GM23338 (cell line): ENCODE results near the gene POLR2L. TPM values are rescaled to one million over a fixed set of nuclear protein-coding genes. Genes with fewer than 3 reads are reported as not detected.

Source experiments
- ATAC-seq: fragments of 200-7000 bp; cut with Tn5 transposase; 3 replicates; pipeline ENCODE4 v1.9.1; 2020
- DNase-seq: peaks from one replicate; pipeline ENCODE4 v3.0.0-alpha.2; 2015; ENCODE audit warnings: low spot score
- H2AFZ ChIP-seq: fragments of 200-600 bp; sonication (generic); 2 replicates; pipeline ENCODE4 v1.8.0; 2016; ENCODE audit warnings: antibody characterized with exemption, mild to moderate bottlenecking, moderate library complexity
- H3F3A ChIP-seq: fragments of 200-600 bp; sonication (generic); replicated peaks from 2 replicates; pipeline ENCODE4 v1.8.0; 2017; ENCODE audit warnings: antibody characterized with exemption, mixed run types, low read depth
- H3K27ac ChIP-seq: fragments of 200-600 bp; sonication (generic); 2 replicates; pipeline ENCODE4 v1.6.1; 2016; ENCODE audit warnings: low read depth
- H3K27me3 ChIP-seq: fragments of 200-600 bp; sonication (generic); 2 replicates; pipeline ENCODE4 v1.8.0; 2016; ENCODE audit warnings: mild to moderate bottlenecking, mixed run types, moderate library complexity; ENCODE audit not compliant: insufficient read depth
- H3K36me3 ChIP-seq: fragments of 200-600 bp; sonication (generic); 2 replicates; pipeline ENCODE4 v1.8.0; 2016; ENCODE audit warnings: mild to moderate bottlenecking; ENCODE audit not compliant: insufficient read depth
- H3K4me1 ChIP-seq: fragments of 200-600 bp; sonication (generic); 2 replicates; pipeline ENCODE4 v1.8.0; 2016; ENCODE audit warnings: mild to moderate bottlenecking, moderate library complexity; ENCODE audit not compliant: insufficient read depth
- H3K4me2 ChIP-seq: fragments of 200-600 bp; sonication (generic); 2 replicates; pipeline ENCODE4 v1.7.1; 2017; ENCODE audit warnings: mixed run types
- H3K4me3 ChIP-seq: fragments of 200-600 bp; sonication (generic); 2 replicates; pipeline ENCODE4 v1.6.1; 2016; ENCODE audit warnings: mixed run types
- H3K79me2 ChIP-seq: fragments of 200-600 bp; sonication (generic); replicated peaks from 2 replicates; pipeline ENCODE4 v1.8.0; 2017; ENCODE audit warnings: mild to moderate bottlenecking; ENCODE audit not compliant: insufficient read depth
- H3K9me2 ChIP-seq: fragments of 200-600 bp; sonication (generic); 2 replicates; pipeline ENCODE4 v1.8.0; 2017; ENCODE audit not compliant: insufficient read depth
- H4K20me1 ChIP-seq: fragments of 200-600 bp; sonication (generic); replicated peaks from 2 replicates; pipeline ENCODE4 v1.8.0; 2017; ENCODE audit warnings: mild to moderate bottlenecking; ENCODE audit not compliant: insufficient read depth
- H3K27ac Mint-ChIP-seq: 2 replicates; pipeline ENCODE4 v1.8.0; 2020; ENCODE audit warnings: inconsistent platforms, mild to moderate bottlenecking, moderate library complexity, mixed read lengths
- H3K27me3 Mint-ChIP-seq: 3 replicates; pipeline ENCODE4 v1.8.0; 2022; ENCODE audit warnings: low read depth, mild to moderate bottlenecking, moderate library complexity, mixed read lengths, inconsistent platforms; ENCODE audit not compliant: insufficient read depth, poor library complexity
- H3K36me3 Mint-ChIP-seq: 3 replicates; pipeline ENCODE4 v1.8.0; 2021; ENCODE audit warnings: low read depth, mild to moderate bottlenecking, inconsistent platforms, moderate library complexity, mixed read lengths
- H3K4me1 Mint-ChIP-seq: 3 replicates; pipeline ENCODE4 v1.8.0; 2020; ENCODE audit warnings: mild to moderate bottlenecking, inconsistent platforms, mixed read lengths
- H3K4me3 Mint-ChIP-seq: 3 replicates; pipeline ENCODE4 v1.8.0; 2021; ENCODE audit warnings: moderate library complexity, mild to moderate bottlenecking, inconsistent platforms, mixed read lengths
- H3K9me3 Mint-ChIP-seq: 3 replicates; pipeline ENCODE4 v1.8.0; 2020; ENCODE audit warnings: moderate library complexity, mild to moderate bottlenecking, inconsistent platforms, mixed read lengths
- CREB1 ChIP-seq: fragments of 250-450 bp; sonication (Bioruptor Pico); IDR thresholded peaks from 2 replicates; pipeline ENCODE4 v1.5.0; 2020; ENCODE audit warnings: low read depth, mild to moderate bottlenecking, moderate library complexity
- EZH2 ChIP-seq: fragments of 200-600 bp; sonication (generic); IDR thresholded peaks from one replicate; pipeline ENCODE4 v1.8.0; 2017; ENCODE audit warnings: antibody characterized with exemption, mild to moderate bottlenecking, low read depth; ENCODE audit not compliant: unreplicated experiment
- EZH2phosphoT487 ChIP-seq: fragments of 200-600 bp; sonication (generic); IDR thresholded peaks from one replicate; pipeline ENCODE4 v1.8.1; 2018; ENCODE audit warnings: antibody characterized with exemption; ENCODE audit not compliant: unreplicated experiment
- JUNB ChIP-seq: IDR thresholded peaks from one replicate; pipeline ENCODE4 v1.6.1; 2016; ENCODE audit warnings: antibody characterized with exemption; ENCODE audit not compliant: unreplicated experiment
- NANOG ChIP-seq: IDR thresholded peaks from 2 replicates; pipeline ENCODE4 v1.6.1; 2016; ENCODE audit warnings: antibody characterized with exemption, borderline replicate concordance
- STAT1 ChIP-seq: IDR thresholded peaks from one replicate; pipeline ENCODE4 v1.6.1; 2016; ENCODE audit warnings: antibody characterized with exemption; ENCODE audit not compliant: unreplicated experiment
- ZNF114 ChIP-seq: fragments of 250-450 bp; sonication (Bioruptor Pico); IDR thresholded peaks from 2 replicates; pipeline ENCODE4 v1.5.0; 2020; ENCODE audit warnings: mild to moderate bottlenecking, moderate library complexity
- ZNF331 ChIP-seq: fragments of 250-450 bp; sonication (Bioruptor Pico); IDR thresholded peaks from 2 replicates; pipeline ENCODE4 v1.5.0; 2020; ENCODE audit warnings: low read depth, mild to moderate bottlenecking, moderate library complexity
- polyA plus RNA-seq: library from polyadenylated mRNA; unstranded; fragments of >200 nt; fragmentation: Nextera tagmentation; extraction: Ambion mirVana; gene quantifications from 2 replicates; pipeline ENCODE4 v1.2.1, GENCODE V29; 2016
- total RNA-seq: library from RNA; depleted of rRNA; stranded (reverse); fragments of >200 nt; shearing (Covaris generic); gene quantifications from 2 replicates; pipeline ENCODE4 v1.2.3, GENCODE V29; 2014
- TF ChIP-seq, protein P1 (sequence below): IDR thresholded peaks from 2 replicates; pipeline ENCODE4 v1.6.1; 2016; ENCODE audit warnings: antibody characterized with exemption
- TF ChIP-seq, protein P2 (sequence below), 2 experiments: fragments of 200-600 bp in 1 of 2; sonication (generic) in 1 of 2; conservative IDR thresholded peaks; 2 replicates each; pipeline versions ENCODE4 v1.5.1 to v1.6.1; 2016 to 2017; ENCODE audit warnings: antibody characterized with exemption in 2 of 2, low read depth in 2 of 2, mild to moderate bottlenecking in 2 of 2, moderate library complexity in 1 of 2
- TF ChIP-seq, protein P3 (sequence below): IDR thresholded peaks from one replicate; pipeline ENCODE4 v1.6.1; 2018; ENCODE audit warnings: antibody characterized with exemption; ENCODE audit not compliant: unreplicated experiment
- TF ChIP-seq, protein P4 (sequence below): fragments of 250-450 bp; sonication (Bioruptor Pico); IDR thresholded peaks from 2 replicates; pipeline ENCODE4 v1.5.0; 2020; ENCODE audit warnings: mild to moderate bottlenecking, moderate library complexity

Gene POLR2L
- total and polyA plus RNA-seq, 2 experiments from 2014 or later, result 32.2 to 369 TPM

DNA sequence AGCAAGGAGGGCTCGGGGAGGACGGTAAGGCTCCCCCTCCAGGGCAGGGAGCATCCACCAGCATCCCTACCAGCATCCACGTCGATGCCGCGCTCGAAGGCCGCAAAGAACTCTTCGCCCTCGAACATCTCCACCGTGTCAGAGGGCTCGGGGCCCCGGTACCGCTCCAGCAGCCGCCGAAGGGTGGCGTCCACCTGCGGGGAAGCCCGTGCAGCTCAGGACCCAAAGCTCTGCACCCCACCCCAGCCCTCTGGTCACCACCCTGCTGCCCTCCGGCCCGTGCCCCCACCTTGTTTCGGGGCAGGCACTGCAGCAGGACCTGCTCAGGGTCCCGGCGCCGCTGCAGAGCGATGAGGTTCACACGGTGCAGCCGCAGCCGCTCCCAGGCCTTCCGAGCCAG is 41.9 kb downstream of the POLR2L start:
- H3K27ac ChIP-seq, result no peak overlapping the region
- no peaks in the 10 kb centered on the region for H3K9me2 ChIP-seq
- H2AFZ ChIP-seq, result no peak overlapping the region
- Mint-ChIP-seq H3K9me3 (no peaks in the 10 kb centered on the region), H3K4me3 (no peak overlapping the region), H3K36me3 (peaks cover 2% of the 10 kb centered on the region; the same call in 1 of the 3 replicates), H3K4me1 (peaks cover 14% of the 10 kb centered on the region; the same call in 2 of the 3 replicates), H3K27ac (no peak overlapping the region), H3K27me3 (peaks cover 10% of the 10 kb centered on the region)
- DNase-seq (no peak), ATAC-seq (no peak)
- no peaks in the 10 kb centered on the region for H4K20me1 ChIP-seq
- peaks cover 15% of the 10 kb centered on the region; the same call in 1 of the 2 replicates for H3K4me1 ChIP-seq
- no peaks in the 10 kb centered on the region for H3K36me3 ChIP-seq
- H3K4me3 ChIP-seq, result no peak overlapping the region
- no peak overlapping the region for H3K4me2 ChIP-seq
- peaks cover 15% of the 10 kb centered on the region; the same call in 1 of the 2 replicates for H3F3A ChIP-seq
- no peaks in the 10 kb centered on the region for H3K27me3 ChIP-seq
- TF ChIP-seq, protein P1, sequence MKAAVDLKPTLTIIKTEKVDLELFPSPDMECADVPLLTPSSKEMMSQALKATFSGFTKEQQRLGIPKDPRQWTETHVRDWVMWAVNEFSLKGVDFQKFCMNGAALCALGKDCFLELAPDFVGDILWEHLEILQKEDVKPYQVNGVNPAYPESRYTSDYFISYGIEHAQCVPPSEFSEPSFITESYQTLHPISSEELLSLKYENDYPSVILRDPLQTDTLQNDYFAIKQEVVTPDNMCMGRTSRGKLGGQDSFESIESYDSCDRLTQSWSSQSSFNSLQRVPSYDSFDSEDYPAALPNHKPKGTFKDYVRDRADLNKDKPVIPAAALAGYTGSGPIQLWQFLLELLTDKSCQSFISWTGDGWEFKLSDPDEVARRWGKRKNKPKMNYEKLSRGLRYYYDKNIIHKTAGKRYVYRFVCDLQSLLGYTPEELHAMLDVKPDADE, result no peak
- TF ChIP-seq EZH2phosphoT487, result no peak
- TF ChIP-seq ZNF331, result no peak
- no peak for TF ChIP-seq EZH2
- no peak for TF ChIP-seq JUNB
- no peak for TF ChIP-seq NANOG
- TF ChIP-seq, protein P2, sequence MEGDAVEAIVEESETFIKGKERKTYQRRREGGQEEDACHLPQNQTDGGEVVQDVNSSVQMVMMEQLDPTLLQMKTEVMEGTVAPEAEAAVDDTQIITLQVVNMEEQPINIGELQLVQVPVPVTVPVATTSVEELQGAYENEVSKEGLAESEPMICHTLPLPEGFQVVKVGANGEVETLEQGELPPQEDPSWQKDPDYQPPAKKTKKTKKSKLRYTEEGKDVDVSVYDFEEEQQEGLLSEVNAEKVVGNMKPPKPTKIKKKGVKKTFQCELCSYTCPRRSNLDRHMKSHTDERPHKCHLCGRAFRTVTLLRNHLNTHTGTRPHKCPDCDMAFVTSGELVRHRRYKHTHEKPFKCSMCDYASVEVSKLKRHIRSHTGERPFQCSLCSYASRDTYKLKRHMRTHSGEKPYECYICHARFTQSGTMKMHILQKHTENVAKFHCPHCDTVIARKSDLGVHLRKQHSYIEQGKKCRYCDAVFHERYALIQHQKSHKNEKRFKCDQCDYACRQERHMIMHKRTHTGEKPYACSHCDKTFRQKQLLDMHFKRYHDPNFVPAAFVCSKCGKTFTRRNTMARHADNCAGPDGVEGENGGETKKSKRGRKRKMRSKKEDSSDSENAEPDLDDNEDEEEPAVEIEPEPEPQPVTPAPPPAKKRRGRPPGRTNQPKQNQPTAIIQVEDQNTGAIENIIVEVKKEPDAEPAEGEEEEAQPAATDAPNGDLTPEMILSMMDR (conservative IDR thresholded peaks at IDR 0.05; ENCODE audit: low read depth in 2 of 2), result no peak
- TF ChIP-seq, protein P3, sequence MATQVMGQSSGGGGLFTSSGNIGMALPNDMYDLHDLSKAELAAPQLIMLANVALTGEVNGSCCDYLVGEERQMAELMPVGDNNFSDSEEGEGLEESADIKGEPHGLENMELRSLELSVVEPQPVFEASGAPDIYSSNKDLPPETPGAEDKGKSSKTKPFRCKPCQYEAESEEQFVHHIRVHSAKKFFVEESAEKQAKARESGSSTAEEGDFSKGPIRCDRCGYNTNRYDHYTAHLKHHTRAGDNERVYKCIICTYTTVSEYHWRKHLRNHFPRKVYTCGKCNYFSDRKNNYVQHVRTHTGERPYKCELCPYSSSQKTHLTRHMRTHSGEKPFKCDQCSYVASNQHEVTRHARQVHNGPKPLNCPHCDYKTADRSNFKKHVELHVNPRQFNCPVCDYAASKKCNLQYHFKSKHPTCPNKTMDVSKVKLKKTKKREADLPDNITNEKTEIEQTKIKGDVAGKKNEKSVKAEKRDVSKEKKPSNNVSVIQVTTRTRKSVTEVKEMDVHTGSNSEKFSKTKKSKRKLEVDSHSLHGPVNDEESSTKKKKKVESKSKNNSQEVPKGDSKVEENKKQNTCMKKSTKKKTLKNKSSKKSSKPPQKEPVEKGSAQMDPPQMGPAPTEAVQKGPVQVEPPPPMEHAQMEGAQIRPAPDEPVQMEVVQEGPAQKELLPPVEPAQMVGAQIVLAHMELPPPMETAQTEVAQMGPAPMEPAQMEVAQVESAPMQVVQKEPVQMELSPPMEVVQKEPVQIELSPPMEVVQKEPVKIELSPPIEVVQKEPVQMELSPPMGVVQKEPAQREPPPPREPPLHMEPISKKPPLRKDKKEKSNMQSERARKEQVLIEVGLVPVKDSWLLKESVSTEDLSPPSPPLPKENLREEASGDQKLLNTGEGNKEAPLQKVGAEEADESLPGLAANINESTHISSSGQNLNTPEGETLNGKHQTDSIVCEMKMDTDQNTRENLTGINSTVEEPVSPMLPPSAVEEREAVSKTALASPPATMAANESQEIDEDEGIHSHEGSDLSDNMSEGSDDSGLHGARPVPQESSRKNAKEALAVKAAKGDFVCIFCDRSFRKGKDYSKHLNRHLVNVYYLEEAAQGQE, result no peak
- no peak for TF ChIP-seq CREB1 (CRISPR knock-in tag)
- no peak for TF ChIP-seq STAT1
- no peak for TF ChIP-seq ZNF114 (CRISPR knock-in tag)
- TF ChIP-seq, protein P4, sequence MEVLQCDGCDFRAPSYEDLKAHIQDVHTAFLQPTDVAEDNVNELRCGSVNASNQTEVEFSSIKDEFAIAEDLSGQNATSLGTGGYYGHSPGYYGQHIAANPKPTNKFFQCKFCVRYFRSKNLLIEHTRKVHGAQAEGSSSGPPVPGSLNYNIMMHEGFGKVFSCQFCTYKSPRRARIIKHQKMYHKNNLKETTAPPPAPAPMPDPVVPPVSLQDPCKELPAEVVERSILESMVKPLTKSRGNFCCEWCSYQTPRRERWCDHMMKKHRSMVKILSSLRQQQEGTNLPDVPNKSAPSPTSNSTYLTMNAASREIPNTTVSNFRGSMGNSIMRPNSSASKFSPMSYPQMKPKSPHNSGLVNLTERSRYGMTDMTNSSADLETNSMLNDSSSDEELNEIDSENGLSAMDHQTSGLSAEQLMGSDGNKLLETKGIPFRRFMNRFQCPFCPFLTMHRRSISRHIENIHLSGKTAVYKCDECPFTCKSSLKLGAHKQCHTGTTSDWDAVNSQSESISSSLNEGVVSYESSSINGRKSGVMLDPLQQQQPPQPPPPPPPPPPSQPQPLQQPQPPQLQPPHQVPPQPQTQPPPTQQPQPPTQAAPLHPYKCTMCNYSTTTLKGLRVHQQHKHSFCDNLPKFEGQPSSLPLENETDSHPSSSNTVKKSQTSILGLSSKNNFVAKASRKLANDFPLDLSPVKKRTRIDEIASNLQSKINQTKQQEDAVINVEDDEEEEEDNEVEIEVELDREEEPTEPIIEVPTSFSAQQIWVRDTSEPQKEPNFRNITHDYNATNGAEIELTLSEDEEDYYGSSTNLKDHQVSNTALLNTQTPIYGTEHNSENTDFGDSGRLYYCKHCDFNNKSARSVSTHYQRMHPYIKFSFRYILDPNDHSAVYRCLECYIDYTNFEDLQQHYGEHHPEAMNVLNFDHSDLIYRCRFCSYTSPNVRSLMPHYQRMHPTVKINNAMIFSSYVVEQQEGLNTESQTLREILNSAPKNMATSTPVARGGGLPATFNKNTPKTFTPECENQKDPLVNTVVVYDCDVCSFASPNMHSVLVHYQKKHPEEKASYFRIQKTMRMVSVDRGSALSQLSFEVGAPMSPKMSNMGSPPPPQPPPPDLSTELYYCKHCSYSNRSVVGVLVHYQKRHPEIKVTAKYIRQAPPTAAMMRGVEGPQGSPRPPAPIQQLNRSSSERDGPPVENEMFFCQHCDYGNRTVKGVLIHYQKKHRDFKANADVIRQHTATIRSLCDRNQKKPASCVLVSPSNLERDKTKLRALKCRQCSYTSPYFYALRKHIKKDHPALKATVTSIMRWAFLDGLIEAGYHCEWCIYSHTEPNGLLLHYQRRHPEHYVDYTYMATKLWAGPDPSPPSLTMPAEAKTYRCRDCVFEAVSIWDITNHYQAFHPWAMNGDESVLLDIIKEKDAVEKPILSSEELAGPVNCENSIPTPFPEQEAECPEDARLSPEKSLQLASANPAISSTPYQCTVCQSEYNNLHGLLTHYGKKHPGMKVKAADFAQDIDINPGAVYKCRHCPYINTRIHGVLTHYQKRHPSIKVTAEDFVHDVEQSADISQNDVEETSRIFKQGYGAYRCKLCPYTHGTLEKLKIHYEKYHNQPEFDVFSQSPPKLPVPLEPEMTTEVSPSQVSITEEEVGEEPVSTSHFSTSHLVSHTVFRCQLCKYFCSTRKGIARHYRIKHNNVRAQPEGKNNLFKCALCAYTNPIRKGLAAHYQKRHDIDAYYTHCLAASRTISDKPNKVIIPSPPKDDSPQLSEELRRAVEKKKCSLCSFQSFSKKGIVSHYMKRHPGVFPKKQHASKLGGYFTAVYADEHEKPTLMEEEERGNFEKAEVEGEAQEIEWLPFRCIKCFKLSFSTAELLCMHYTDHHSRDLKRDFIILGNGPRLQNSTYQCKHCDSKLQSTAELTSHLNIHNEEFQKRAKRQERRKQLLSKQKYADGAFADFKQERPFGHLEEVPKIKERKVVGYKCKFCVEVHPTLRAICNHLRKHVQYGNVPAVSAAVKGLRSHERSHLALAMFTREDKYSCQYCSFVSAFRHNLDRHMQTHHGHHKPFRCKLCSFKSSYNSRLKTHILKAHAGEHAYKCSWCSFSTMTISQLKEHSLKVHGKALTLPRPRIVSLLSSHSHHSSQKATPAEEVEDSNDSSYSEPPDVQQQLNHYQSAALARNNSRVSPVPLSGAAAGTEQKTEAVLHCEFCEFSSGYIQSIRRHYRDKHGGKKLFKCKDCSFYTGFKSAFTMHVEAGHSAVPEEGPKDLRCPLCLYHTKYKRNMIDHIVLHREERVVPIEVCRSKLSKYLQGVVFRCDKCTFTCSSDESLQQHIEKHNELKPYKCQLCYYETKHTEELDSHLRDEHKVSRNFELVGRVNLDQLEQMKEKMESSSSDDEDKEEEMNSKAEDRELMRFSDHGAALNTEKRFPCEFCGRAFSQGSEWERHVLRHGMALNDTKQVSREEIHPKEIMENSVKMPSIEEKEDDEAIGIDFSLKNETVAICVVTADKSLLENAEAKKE (CRISPR knock-in tag), result no peak
- H3K79me2 ChIP-seq, result no peaks in the 10 kb centered on the region; the same call in 1 of the 2 replicates
